Measurements from ENCODE around the gene SCCPDH.

- TF ChIP-seq POLR2A (IDR thresholded peaks at IDR 0.05) (no peak), CTCF (IDR thresholded peaks at IDR 0.05) (no peak)
Observed at GRCh38 chr1:246772686-246773085, 48.5 kb downstream of the SCCPDH start.

Data from lower leg skin (tissue), 3 donors.